ENCODE measurements around the gene ATP6V1F.

GRCh38 chr7:128875523-128875948 lies 12.9 kb downstream of the ATP6V1F start:
- TF ChIP-seq CTCF (IDR thresholded peaks at IDR 0.05) = no peak
- no peak for TF ChIP-seq POLR2A (IDR thresholded peaks at IDR 0.05)
